ENCODE measurements around the gene SLC16A12. TPM values are rescaled to one million over a fixed set of nuclear protein-coding genes. Genes with fewer than 3 reads are reported as not detected.

SLC16A12 gene
- not detected for total RNA-seq

GRCh38 chr10:89535171-89536012, at the start of gene SLC16A12:
Gene SLC16A12 (minus strand): TSS chr10:89535594. CDS start chr10:89462578, 73,016 bp downstream.
- ChIA-PET CTCF (no interaction called here), POLR2A (no interaction called here)

- CTCF ChIA-PET: no interaction called here
- POLR2A ChIA-PET: no interaction called here
Observed at GRCh38 chr10:89582022-89582421, 46.6 kb upstream of the SLC16A12 start.

GRCh38 chr10:89580243-89580642, 44.8 kb upstream of the SLC16A12 start:
- POLR2A ChIA-PET: no interaction called here
- CTCF ChIA-PET: no interaction called here

GRCh38 chr10:89576696-89577095, 41.3 kb upstream of the SLC16A12 start:
- CTCF ChIA-PET: no interaction called here
- POLR2A ChIA-PET: no interaction called here

DNA sequence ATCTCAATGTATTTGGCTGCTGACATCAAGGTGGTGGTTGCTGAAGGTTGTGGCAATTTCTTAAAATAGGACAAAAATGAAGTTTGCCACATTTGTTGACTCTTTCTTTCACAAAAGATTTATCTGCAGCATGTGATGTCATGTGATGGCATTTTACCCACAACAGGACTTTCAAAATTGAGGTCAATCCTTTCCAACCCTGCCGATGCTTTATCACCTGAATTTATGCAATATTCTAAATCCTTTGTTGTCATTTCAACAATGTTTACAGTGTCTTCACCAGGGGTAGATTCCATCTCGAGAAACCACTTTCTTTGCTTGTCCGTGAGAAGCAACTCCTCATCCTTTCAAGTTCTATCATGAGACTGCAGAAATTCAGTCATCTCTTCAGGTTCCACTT, 40.6 kb upstream of the SLC16A12 start:
- CTCF ChIA-PET: no interaction called here
- POLR2A ChIA-PET: no interaction called here

DNA sequence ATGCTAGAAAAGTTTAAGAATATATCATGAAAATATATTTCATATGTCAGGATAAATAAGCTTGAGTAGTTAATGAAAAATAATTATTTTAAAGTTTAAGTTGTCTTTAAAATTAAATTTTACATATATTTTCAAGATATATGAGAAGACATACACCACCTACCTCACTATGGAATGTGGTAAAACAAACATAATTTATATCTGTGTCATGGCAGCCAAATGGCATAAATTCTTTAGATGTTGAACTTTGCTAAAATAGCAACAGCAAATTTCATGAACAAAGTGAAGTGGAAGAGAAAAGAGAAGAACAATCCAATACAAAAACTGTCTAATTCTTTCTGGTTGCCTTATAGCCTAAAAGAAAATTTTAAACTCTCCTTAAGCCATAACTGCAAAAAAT, 39.6 kb upstream of the SLC16A12 start:
- ChIA-PET CTCF (no interaction called here), POLR2A (no interaction called here)

- POLR2A ChIA-PET: no interaction called here
- CTCF ChIA-PET: no interaction called here
Observed at GRCh38 chr10:89574368-89574767, 39.0 kb upstream of the SLC16A12 start.

- POLR2A ChIA-PET: no interaction called here
- CTCF ChIA-PET: no interaction called here
Observed at GRCh38 chr10:89567576-89568245, 32.3 kb upstream of the SLC16A12 start.

GRCh38 chr10:89566992-89567391, 31.6 kb upstream of the SLC16A12 start:
- ChIA-PET POLR2A (no interaction called here), CTCF (no interaction called here)

- POLR2A ChIA-PET: no interaction called here
- CTCF ChIA-PET: no interaction called here
Observed at GRCh38 chr10:89566095-89566950, 30.9 kb upstream of the SLC16A12 start.

DNA sequence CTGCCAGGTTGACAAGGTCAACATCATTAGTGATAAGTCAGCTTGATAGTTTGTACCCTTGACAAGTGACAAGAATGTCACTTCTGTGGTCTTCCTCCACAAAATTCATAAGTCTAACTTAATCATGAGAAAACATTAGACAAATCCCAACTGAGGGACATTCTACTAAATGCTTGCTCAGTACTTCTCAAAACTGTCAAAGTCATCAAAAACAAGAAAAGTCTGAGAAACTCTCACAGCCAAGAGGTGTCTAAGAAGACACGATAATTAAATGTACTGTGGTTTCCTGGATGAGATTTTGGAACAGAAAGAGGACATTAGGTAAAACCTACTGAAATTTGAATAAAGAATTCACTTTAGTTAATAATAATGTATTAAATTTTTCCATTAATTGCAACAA, 29.8 kb upstream of the SLC16A12 start:
- ChIA-PET POLR2A (no interaction called here), CTCF (no interaction called here)

GRCh38 chr10:89563861-89564478, 28.6 kb upstream of the SLC16A12 start:
- ChIA-PET CTCF (no interaction called here), POLR2A (no interaction called here)

- CTCF ChIA-PET: no interaction called here
- POLR2A ChIA-PET: no interaction called here
Observed at GRCh38 chr10:89563311-89563710, 27.9 kb upstream of the SLC16A12 start.

DNA sequence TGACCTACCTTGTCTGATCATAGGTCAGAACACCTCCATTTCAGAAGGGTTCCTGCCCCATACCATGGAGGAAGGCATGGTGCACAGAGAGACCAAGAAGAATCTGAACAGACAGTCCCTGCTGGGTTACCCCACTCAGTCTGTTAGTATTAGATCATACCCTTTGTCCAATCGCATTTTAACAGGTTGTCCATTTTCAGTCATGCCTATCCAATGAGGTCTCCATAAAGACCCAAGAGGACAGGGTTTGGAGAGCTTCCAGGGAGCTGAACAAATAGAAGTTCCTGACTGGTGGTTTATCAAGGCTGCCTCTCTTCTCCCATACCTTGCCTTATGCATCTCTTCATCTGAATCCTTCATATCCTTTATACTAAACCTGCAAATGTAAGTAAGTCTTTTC, 21.2 kb upstream of the SLC16A12 start:
- POLR2A ChIA-PET: no interaction called here
- CTCF ChIA-PET: no interaction called here

DNA sequence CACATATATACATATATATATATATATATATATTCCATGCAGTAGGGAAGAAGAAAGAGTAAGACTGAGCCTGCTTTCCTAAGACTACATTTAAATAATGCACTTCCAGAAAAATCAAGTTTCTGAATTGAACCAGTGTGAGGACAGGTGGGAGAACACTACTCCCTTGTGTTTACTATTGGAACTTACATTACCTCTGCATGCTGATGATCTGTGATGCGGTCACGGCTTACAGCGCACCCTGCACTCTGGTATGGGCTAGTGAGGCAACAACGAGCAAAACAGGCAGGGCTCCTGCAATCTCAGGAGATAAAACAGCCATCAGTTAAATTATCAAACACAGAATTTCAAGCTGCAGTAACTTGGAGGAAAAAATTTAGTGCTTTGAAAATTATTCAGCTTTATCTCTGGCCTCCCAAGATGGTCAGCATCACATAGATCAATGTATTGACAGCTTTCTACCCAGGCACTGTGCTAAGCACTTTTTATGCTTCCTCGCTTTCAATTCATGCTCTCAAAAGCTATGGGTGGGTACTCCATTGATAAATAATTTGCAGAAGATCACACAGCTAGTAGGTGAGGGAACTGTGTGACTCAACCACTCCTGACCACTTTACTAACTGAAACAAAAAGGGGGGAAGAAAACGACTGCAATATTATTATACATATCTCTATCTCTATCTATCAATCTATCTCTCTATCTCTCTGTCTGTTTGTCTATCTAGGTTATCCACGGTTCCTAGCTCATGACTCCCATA, 20.5 kb upstream of the SLC16A12 start:
- ChIA-PET CTCF (no interaction called here), POLR2A (no interaction called here)

GRCh38 chr10:89554433-89554832, 19.0 kb upstream of the SLC16A12 start:
- POLR2A ChIA-PET: no interaction called here
- CTCF ChIA-PET: no interaction called here

DNA sequence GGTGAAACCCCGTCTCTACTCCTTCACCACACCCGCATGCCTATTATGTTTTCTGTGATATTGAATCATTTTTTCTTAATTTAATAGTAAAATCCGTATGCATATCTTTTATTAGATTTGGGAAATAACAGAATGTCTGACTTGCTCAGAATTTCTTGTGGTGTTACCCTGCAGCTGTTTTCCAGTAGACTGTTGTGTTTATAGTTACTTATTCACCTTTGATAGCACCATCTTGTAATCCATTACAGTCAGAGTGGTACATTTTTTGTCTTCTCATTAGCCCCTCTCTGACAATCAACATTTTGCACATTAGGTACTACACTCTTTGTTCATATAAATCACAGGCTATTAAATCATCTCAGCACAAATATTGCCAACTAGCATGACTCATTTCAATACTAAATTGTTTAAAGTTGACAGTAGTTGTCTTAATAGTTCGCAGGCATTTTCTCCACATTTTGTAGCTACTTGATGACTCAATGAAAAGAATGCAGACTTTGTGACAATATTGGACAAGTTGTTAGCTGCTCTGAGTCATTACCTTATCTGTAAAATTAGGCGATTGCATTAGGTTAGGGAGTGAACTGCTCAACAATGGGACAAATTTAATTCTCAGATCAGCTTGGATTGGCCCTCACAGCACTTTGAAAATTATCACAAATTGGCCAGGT, 17.8 kb upstream of the SLC16A12 start:
- CTCF ChIA-PET: no interaction called here
- POLR2A ChIA-PET: no interaction called here

DNA sequence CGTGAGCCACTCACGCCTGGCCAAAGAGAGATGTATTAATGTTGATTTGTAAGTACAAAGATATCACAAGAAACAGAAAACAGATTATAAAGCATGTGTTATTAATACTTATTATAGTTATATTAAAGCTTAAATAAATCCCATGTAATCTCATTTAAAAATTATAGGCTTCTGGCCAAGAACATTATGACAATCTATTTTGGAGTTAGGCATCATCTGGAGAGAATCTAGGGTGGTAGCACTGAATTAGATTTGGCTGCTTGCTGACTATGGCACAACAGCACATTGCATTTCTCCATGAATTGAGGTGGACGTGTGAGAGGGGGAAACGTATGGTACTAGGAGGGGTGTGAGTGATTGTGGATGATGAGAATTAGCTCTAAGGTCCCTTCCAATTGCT, 16.8 kb upstream of the SLC16A12 start:
- ChIA-PET POLR2A (no interaction called here), CTCF (no interaction called here)

GRCh38 chr10:89550509-89550908, 15.1 kb upstream of the SLC16A12 start:
- ChIA-PET CTCF (interaction anchor here (0.6 kb wide), 1 partner anchor 211 kb away, joined by 7 read pairs; no protein-coding TSS in a partner anchor), POLR2A (interaction anchor here (0.5 to 0.6 kb wide), 2 partner anchors 332 to 658 kb away, joined by 4 read pairs; no protein-coding TSS in a partner anchor)

Measured in activated CD8-positive, alpha-beta memory T cell treated with anti-CD3 and anti-CD28 coated beads for 36 hours (primary cell).